HuH-7 (cell line): ENCODE measurements around the gene TMEM38B.
"Not testable (repeated sequence)": the region's sequence is repeated elsewhere in the genome, so short reads cannot be mapped to it uniquely, and the experiment has no call there.

Experiments used
- DNase-seq: peaks from one replicate; pipeline ENCODE4 v3.0.0; 2011; ENCODE audit warnings: low spot score

The TMEM38B gene

DNA sequence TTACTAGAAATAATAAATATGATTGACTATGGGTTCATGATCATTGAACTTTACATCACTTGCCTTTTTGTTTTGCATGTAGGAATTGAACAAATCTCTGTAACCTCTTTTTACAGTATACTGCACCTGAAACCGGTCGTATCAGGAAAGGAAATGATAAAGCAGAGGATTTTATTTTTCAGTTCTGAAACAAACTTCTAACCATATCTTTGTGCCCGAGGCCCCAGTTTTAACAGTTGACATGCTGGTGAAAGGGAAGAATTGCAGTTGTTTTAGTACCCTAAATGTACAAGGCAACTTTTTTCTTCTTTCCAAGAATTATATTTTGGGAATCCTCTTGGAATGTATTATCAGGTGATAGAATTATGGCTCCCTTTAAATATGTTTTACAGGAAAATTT lies 27.8 kb downstream of the TMEM38B start:
- no peak for DNase-seq

DNA sequence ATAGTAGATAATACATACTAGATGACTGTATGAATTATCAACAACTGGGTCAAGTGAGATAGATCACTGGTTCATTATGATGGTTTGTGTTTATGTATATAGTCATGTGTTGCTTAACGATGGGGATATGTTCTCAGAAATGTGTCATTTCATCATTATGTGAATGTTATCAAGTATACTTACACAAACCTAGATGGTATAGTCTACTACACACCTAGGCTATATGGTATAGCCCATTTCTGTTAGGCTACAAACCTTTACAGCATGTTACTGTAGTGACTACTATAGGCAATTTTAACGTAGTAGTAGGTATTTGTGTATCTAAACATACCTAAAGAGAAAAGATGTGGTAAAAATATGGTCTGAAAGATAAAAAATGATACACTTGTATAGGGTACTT lies 31.0 kb downstream of the TMEM38B start:
- DNase-seq, result no peak

DNA sequence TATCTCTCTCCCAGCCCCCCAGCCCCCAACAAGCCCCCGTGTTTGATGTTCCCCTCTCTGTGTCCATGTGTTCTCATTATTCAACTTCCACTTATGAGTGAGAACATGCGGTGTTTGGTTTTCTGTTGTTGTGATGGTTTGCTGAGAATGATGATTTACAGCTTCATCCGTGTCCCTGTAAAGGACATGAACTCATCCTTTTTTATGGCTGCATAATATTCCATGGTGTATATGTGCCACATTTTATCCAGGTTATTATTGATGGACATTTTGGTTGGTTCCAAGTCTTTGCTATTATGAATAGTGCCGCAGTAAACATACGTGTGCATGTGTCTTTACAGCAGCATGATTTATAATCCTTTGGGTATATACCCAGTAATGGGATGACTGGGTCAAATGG lies 33.9 kb downstream of the TMEM38B start:
- DNase-seq, result not testable (repeated sequence)

DNA sequence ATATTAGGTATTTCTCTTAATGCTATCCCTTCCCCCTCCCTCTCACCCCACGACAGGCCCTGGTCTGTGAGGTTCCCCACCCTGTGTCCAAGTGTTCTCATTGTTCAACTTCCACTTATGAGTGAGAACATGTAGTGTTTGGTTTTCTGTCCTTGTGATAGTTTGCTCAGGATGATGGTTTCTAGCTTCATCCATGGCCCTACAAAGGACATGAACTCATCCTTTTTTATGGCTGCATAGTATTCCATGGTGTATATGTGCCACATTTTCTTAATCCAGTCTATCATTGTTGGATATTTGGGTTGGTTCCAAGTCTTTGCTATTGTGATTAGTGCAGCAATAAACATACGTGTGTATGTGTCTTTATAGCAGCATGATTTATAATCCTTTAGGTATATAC lies 37.1 kb downstream of the TMEM38B start:
- DNase-seq, result not testable (repeated sequence)

DNA sequence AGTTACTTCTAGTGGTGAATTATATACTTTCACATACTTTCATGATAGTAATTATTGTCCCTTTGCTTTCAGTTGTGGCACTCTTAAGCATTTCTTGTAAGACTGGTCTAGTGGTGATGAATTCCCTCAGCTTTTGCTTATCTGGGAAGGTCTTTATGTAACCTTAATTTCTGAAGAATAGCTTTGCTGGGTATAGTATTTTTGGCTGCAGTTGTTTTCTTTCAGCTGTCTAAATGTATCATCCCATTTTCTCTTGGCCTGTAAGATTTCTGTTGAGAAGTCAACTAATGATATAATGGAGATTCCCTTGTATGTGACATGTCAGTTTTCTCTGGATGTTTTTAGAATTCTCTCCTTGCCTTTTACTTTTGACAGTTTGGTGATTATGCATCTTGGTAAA lies 41.0 kb downstream of the TMEM38B start:
- no peak for DNase-seq

DNA sequence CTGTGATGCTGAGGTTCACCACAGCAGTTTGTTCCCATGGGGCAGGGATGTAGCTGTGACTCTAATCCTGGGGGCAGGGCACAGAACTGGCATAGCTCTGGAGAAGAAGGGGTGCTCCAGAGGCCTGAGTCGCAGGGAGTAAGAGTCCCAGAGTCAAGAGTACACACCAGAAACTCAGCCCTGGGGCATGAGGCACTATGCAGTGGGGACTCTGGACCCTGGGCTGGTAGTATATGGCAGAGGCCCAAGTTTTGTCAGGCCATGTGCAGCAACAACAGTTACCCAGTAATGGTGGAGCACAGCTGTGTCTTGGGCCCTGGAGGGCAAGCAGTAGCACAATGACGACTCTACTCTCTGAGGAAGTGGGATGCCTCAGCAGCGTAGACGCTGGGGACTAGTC lies 42.9 kb downstream of the TMEM38B start:
- DNase-seq, result no peak

DNA sequence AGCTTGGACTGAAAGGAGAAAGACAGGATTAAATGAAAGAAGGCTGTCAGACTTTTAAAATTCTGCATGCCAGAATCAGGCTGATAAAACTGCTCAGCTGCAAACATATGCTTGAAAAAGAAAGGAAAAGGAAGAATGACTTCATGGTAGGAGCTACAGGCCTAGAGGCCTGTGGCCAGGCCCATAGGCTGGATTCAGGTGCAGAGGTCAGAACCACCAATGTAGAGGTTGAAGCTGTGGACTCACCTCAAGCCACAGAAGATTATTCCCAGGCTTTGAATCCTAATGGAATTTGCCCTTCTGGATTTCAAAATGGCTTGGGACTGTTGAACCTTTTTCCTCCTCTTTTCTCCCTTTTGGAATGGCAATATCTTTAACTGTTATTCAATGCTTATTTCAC lies 47.7 kb downstream of the TMEM38B start:
- peak; percentile 5 for DNase-seq

DNA sequence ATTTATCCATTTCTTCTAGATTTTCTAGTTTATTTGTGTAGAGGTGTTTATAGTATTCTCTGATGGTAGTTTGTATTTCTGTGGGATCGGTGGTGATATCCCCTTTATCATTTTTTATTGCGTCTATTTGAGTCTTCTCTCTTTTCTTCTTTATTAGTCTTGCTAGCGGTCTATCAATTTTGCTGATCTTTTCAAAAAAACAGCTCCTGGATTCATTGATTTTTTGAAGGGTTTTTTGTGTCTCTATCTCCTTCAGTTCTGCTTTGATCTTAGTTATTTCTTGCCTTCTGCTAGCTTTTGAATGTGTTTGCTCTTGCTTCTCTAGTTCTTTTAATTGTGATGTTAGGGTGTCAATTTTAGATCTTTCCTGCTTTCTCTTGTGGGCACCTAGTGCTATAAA lies 53.0 kb downstream of the TMEM38B start:
- DNase-seq, result not testable (repeated sequence)

DNA sequence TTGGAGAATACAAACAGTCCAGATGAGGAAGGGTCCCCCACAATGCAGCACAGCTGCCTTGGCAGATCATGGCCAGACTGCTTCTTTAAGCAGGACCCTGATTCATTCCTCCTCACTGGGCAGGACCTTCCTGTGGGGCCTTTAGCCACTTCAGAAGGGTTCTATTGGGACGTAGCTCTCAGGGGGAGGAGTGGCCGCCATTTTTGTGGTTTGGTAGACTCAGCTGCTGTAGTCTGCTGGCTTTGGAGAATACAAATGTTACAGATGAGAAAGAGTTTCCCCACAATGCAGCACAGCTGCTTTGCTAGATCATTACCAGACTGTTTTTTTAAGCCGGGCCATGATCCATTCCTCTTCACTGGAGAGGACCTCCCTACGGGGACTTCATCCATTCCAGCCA lies 57.4 kb downstream of the TMEM38B start:
- DNase-seq, result no peak

DNA sequence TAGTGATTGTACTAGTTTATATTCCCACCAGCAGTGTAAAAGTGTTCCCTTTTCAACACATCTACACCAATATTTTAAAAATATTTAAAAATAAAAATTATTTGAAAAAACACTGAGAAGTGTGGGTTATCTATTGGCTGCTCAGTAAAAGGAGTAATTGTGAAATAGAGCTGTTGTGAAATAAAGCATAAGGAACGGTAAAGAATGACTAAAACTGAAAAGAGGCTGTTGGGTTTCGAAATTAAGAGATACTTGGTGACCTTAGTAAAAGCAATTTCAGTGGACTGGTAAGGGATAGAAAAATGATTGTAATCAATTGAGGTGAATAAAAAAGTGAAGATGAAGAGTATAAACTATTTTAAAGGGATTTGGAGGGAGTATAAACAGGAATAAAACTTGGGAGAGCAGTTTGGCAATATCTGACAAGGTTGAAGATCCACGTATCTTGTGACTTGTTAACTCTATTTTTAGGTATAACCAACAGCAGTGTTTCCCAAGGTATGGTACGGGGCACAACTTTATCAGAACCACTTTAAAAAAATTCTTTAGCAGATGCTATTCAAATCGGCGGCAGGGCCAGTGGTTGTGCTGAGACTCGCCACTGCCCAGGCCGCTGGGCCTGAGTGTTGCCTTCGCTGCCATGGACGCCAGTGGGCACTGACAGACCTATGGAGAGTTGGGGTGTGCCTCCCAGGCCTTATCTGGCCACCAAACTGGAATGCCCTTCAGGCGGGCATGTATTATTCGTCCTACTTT lies 63.3 kb downstream of the TMEM38B start:
- DNase-seq, result no peak

DNA sequence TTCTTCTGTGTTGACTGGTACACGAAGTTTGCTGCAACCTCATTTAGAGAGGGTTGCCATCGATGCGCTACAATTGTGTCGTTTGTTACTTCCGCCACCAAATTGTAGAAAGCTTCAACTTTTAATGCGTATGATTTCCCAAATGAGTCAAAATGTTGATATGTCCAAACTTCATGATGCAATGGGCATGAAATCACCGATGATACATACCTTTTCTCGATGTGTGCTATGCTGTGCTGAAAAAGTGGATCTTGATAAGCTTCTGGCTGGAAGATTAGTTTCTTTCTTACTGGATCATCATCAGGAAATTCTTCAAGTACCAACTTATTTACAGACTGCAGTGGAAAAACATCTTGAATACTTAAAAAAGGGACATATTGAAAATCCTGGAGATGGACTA lies 65.7 kb downstream of the TMEM38B start:
- no peak for DNase-seq

DNA sequence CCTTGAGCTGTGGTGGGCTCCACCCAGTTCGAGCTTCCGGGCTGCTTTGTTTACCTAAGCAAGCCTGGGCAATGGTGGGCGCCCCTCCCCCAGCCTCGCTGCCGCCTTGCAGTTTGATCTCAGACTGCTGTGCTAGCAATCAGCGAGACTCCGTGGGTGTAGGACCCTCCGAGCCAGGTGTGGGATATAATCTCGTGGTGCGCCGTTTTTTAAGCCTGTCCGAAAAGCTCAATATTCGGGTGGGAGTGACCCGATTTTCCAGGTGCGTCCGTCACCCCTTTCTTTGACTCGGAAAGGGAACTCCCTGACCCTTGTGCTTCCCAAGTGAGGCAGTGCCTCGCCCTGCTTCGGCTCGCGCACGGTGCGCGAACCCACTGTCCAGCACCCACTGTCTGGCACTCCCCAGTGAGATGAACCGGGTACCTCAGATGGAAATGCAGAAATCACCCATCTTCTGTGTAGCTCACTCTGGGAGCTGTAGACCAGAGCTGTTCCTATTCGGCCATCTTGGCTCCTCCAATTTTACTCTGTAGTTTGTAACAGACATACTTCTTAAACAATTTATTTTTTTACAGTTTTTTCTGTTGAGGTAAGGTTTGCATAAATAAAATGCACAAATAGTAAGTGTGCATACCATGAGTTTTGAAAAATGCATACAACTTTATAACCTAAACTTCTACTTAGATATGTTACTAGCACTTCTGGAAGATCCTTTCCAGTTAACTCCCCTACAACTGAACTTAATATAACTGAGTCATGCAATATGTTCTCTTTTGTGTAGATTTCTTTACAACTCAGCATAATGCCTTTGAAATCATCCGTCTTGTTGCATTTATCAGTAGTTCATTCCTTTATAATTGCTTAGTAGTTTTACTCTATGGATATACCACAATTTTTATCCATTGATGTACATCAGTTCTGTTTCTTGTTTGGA lies 88.5 kb downstream of the TMEM38B start:
- not testable (repeated sequence) for DNase-seq

DNA sequence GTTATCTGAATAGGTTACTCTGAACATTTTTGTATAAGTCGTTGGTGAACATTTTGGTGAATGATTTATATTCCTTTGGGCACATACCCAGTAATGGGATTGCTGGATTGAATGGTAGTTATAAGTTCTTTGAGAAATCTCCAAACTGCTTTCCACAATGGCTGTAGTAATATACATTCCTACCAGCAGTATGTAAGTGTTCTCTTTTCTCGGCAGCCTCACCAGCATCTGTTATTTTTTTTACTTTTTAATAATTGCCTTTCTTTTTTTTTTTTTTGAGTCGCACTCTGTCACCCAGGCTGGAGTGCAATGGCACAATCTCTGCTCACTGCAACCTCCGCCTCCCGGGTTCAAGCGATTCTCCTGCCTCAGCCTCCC lies 89.1 kb downstream of the TMEM38B start:
- DNase-seq, result not testable (repeated sequence)

DNA sequence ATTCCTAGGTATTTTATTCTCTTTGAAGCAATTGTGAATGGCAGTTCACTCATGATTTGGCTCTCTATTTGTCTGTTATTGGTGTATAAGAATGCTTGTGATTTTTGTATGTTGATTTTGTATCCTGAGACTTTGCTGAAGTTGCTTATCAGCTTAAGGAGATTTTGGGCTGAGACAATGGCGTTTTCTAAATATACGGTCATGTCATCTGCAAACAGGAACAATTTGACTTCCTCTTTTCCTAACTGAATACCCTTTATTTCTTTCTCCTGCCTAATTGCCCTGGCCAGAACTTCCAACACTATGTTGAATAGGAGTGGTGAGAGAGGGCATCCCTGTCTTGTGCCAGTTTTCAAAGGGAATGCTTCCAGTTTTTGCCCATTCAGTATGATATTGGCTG lies 92.5 kb downstream of the TMEM38B start:
- DNase-seq, result not testable (repeated sequence)

DNA sequence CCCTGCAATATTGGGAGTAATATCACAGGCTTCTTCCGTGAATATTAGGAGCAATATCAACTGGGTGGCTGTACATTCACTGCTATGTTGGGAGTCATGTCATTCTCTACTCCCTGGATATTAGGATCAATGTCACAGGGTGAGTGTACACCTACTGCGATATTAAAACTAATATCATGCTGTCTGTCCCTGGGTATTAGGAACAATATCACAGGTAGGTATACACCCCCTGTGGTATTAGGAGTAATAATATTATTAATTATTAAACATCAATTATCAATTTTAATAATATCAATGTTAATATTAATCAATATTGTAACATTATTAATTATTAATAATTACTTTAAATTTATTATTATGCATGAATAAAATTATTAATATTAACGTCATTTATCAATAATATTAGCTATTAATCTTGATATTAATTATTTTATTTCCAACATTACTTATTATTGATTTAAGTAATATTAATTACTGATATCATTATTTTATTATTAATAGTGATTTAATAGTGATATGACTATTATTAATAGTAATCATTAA lies 121.9 kb downstream of the TMEM38B start:
- no peak for DNase-seq

DNA sequence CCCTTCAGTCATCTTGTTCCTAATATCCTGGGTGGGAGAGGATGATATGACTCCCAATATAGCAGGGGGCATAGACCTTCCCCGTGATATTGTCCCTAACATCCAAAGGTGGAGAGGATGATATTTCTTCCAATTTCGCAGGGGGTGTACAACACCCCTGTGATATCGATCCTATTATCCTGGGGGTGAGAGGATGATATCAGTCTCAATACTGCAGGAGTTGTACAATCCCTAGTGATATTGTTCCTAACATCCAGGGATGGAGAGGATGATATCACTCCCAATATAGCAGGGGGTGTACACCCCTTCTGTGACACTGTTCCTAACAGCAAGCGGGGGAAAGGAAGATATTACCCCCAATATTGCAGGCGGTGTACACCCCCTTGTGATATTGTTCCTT lies 122.6 kb downstream of the TMEM38B start:
- no peak for DNase-seq

DNA sequence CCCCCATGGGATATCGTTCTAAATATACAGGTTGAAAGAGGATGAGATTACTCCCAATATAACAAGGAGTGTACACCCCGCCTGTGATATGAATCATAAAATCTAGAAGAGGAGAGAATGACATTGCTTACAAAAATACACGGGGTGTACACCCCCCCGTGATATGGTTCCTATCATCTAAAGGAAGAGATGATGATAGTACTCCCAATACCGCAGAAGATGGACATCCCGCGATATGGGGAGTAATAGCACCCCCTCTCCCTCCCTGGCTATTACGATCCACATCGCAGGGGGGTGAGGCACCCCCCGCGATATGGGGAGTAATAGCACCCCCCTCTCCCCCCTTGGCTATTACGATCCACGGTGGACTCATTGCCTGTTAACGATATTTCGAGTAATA lies 124.6 kb downstream of the TMEM38B start:
- DNase-seq, result no peak

DNA sequence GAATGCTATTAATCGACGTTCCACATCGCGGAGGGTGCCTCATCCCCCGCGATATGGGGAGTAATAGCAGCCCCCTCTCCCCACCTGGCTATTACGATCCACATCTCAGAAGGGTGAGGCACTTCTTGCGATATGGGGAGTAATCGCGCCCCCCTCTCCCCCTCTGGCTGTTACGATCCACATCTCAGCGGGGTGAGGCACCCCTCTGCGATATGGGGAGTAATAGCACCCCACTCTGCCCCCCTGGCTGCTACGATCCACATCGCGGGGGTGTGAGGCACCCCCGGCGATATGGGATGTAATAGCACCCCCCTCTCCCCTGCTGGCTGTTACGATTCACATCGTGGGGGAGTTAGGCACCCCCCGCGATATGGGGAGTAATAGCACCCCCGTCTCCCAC lies 128.5 kb downstream of the TMEM38B start:
- DNase-seq, result no peak
